HL-60 (cell line): ENCODE results near the gene IL22RA1.

Experiments used
- DNase-seq, 2 experiments: peaks; one replicate each; pipeline ENCODE4 v3.0.0-alpha.2; 2010 to 2020; ENCODE audit warnings: low read depth in 1 of 2, low spot score in 1 of 2
- H3K27ac ChIP-seq: fragments of 250-450 bp; sonication (Bioruptor Pico); replicated peaks from 2 replicates; pipeline ENCODE4 v1.5.1; 2020; ENCODE audit warnings: mild to moderate bottlenecking, moderate library complexity
- H3K27me3 ChIP-seq: fragments of 250-450 bp; sonication (Bioruptor Pico); 2 replicates; pipeline ENCODE4 v1.5.1; 2021; ENCODE audit warnings: mild to moderate bottlenecking, moderate library complexity; ENCODE audit not compliant: insufficient read depth, poor library complexity, severe bottlenecking
- H3K4me3 ChIP-seq: replicated peaks from 2 replicates; pipeline ENCODE4 v1.5.1; 2011; ENCODE audit warnings: mild to moderate bottlenecking, control low read depth, low read length; ENCODE audit not compliant: insufficient read depth
- GABPA ChIP-seq: IDR thresholded peaks from 2 replicates; pipeline ENCODE4 v1.6.1; 2012; ENCODE audit warnings: low read depth
- POLR2AphosphoS5 ChIP-seq: IDR thresholded peaks from 2 replicates; pipeline ENCODE4 v1.6.1; 2012; ENCODE audit warnings: low read depth
- SPI1 ChIP-seq: IDR thresholded peaks from 2 replicates; pipeline ENCODE4 v1.6.1; 2012; ENCODE audit warnings: low read depth, mild to moderate bottlenecking, borderline replicate concordance
- TF ChIP-seq, protein P1 (sequence below): IDR thresholded peaks from 2 replicates; pipeline ENCODE4 v1.6.1; 2012; ENCODE audit warnings: low read depth; ENCODE audit not compliant: insufficient replicate concordance
- TF ChIP-seq, protein P2 (sequence below): IDR thresholded peaks from one replicate; pipeline ENCODE4 v1.5.1; 2011; ENCODE audit warnings: low read length, control low read depth, inconsistent platforms; ENCODE audit not compliant: insufficient read depth

IL22RA1 gene

DNA sequence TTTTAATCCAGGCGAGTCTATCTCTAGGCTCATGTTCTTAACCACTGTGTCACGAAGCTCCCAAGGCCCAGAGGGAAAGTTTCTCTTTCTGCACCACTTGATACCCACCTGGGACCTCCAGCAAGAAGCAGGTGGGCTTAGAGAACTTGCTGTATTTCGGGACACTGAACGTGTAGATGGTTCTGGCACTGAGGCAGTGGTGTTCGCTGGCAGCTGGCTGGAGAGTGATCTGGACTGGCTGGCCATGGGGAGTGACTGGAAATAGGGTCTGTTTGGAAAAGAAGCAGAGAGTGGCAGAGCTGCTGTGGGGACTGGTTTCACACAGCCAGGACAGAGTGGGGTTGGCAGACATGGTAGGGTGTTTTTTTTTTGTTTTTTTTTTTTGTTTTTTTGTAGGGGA is 16.4 kb upstream of the IL22RA1 start:
- TF ChIP-seq GABPA (no peak), SPI1 (no peak), POLR2AphosphoS5 (no peak)
- TF ChIP-seq, protein P1, sequence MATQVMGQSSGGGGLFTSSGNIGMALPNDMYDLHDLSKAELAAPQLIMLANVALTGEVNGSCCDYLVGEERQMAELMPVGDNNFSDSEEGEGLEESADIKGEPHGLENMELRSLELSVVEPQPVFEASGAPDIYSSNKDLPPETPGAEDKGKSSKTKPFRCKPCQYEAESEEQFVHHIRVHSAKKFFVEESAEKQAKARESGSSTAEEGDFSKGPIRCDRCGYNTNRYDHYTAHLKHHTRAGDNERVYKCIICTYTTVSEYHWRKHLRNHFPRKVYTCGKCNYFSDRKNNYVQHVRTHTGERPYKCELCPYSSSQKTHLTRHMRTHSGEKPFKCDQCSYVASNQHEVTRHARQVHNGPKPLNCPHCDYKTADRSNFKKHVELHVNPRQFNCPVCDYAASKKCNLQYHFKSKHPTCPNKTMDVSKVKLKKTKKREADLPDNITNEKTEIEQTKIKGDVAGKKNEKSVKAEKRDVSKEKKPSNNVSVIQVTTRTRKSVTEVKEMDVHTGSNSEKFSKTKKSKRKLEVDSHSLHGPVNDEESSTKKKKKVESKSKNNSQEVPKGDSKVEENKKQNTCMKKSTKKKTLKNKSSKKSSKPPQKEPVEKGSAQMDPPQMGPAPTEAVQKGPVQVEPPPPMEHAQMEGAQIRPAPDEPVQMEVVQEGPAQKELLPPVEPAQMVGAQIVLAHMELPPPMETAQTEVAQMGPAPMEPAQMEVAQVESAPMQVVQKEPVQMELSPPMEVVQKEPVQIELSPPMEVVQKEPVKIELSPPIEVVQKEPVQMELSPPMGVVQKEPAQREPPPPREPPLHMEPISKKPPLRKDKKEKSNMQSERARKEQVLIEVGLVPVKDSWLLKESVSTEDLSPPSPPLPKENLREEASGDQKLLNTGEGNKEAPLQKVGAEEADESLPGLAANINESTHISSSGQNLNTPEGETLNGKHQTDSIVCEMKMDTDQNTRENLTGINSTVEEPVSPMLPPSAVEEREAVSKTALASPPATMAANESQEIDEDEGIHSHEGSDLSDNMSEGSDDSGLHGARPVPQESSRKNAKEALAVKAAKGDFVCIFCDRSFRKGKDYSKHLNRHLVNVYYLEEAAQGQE, result no peak
- TF ChIP-seq, protein P2, sequence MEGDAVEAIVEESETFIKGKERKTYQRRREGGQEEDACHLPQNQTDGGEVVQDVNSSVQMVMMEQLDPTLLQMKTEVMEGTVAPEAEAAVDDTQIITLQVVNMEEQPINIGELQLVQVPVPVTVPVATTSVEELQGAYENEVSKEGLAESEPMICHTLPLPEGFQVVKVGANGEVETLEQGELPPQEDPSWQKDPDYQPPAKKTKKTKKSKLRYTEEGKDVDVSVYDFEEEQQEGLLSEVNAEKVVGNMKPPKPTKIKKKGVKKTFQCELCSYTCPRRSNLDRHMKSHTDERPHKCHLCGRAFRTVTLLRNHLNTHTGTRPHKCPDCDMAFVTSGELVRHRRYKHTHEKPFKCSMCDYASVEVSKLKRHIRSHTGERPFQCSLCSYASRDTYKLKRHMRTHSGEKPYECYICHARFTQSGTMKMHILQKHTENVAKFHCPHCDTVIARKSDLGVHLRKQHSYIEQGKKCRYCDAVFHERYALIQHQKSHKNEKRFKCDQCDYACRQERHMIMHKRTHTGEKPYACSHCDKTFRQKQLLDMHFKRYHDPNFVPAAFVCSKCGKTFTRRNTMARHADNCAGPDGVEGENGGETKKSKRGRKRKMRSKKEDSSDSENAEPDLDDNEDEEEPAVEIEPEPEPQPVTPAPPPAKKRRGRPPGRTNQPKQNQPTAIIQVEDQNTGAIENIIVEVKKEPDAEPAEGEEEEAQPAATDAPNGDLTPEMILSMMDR, result no peak
- no peaks in the 10 kb centered on the region for H3K27me3 ChIP-seq
- DNase-seq, result no peak

DNA sequence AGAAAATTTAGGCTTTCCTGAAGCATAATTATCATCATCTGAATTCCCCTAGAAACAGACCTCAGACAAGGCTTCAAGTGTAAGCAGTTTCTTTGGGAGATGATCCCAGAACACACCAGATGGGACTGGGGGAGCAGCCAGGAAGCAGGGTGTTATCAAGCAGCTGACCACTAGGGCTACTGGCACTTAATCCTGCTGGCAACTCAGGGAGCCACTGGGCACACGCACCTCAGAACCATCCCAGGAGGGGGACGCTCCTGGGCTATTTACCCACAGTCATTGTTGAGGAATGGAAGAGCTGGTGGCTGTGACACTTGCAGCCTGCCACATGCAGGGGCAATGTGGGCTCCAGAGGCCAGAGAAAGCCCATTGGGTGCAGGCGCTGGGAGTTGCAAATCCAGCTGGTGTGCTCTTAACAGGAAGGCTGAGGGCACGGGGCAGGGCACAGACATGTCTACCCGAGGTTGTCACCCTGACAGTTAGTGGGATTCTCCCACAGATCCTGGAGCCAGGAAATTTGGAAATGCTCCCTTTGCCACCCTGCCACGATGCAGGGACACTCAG is 15.1 kb upstream of the IL22RA1 start:
- H3K27ac ChIP-seq, result no peak overlapping the region
- DNase-seq, result no peak
- no peak overlapping the region for H3K4me3 ChIP-seq
- H3K27me3 ChIP-seq, result no peaks in the 10 kb centered on the region
- TF ChIP-seq POLR2AphosphoS5 (no peak), SPI1 (no peak), GABPA (no peak)
- TF ChIP-seq, protein P1, result no peak
- TF ChIP-seq, protein P2, result no peak

More for the DNA sequence above, 16.4 kb upstream of the IL22RA1 start:
- no peak overlapping the region for H3K4me3 ChIP-seq
- no peak overlapping the region for H3K27ac ChIP-seq

DNA sequence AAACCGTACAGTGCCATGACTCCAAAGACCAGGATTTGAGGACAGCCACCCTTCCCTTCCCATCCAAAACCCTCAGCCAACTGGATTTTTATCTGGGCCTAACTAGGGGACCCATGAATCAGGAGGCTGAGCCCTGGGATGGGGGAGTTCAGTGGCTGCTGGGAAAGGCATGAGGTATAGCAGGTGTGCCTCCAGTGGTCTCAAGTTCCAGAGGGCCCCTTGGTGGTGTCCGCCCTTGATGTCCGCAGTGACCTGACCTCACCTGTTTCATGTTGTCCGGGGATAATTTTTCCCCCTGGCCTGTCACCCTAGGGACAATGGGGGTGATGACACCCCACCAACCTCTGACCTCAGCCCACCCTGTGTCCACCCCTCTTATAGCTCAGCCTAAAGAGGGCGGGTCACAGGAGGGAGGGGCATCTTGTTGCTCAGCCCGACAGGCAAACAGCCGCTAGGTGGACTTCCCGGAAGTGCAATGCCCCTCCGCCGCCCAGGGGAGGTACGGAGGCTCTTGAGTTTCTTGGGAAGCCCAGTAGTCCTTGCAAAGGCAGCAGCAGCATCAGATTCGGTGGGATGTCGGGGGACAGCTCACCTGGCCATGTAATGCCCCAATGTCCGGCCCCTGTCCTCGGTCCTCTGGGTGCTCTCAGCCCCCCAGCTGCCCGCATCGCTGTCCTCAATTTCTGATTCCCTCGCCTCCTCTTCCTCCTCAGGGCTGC is 13.8 kb upstream of the IL22RA1 start:
- peaks cover 8% of the 10 kb centered on the region for H3K27me3 ChIP-seq
- no peak for DNase-seq
- no peak overlapping the region for H3K4me3 ChIP-seq
- no peak for TF ChIP-seq GABPA
- no peak for TF ChIP-seq SPI1
- no peak overlapping the region for H3K27ac ChIP-seq

DNA sequence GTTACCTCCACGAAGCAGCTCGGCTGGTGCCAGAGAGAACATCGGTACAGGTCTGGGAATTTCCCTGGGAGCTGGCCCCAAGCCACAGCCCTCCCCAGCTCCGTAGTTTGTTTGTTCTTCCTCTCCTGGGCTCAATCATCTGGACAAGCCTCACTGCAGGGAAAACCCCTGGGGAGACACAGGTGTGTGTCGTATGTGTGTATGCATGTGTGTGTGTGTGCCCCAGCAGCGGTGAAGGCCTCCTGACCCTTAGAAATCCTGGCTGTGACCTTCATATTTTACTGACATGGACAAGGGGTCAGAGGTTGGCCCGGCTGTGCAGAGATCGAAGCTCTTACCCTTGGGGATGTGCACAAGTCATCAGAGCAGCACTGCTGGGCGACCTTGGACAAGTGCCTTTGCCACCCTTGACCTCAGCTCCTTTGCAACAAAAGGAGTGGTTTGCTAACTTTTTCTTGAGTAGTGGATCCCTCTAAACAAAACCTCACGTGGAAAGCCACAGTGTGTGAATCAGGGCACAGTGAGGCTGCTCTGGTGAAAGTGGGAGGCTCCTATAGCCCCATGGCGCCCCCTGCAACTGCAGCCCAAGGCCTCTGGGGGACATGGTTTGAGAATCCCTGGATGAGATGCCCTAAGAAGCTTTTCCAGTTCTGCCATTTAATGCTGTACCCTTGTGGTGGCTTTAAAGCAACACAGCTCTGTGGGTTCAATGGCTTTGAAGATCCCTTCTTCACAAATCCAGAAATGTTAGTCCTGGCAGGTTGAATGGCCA is 12.3 kb upstream of the IL22RA1 start:
- TF ChIP-seq GABPA, result no peak
- TF ChIP-seq, protein P2, result no peak
- no peak for TF ChIP-seq SPI1
- no peak for TF ChIP-seq POLR2AphosphoS5
- TF ChIP-seq, protein P1, result no peak
- Histone ChIP-seq H3K4me3 (no peak overlapping the region), H3K27me3 (peaks cover 16% of the 10 kb centered on the region), H3K27ac (no peak overlapping the region)
- DNase-seq, result no peak
